ENCODE data around the gene RAC3.

RAC3 gene

GRCh38 chr17:82041144-82041814 is 9.8 kb downstream of the RAC3 start:
- no peak for DNase-seq (ENCODE audit: low read depth)

- no peak for DNase-seq (ENCODE audit: low read depth)
Observed at GRCh38 chr17:82042649-82043048, 11.2 kb downstream of the RAC3 start.

GRCh38 chr17:82043507-82043906 is 12.0 kb downstream of the RAC3 start:
- DNase-seq (ENCODE audit: low read depth): no peak

- DNase-seq (ENCODE audit: low read depth): no peak
Observed at GRCh38 chr17:82045936-82046484, 14.5 kb downstream of the RAC3 start.

GRCh38 chr17:82046903-82047302 is 15.4 kb downstream of the RAC3 start:
- no peak for DNase-seq (ENCODE audit: low read depth)

- no peak for DNase-seq (ENCODE audit: low read depth)
Observed at GRCh38 chr17:82047379-82047778, 15.9 kb downstream of the RAC3 start.

- no peak for DNase-seq (ENCODE audit: low read depth)
Observed at GRCh38 chr17:82047914-82048570, 16.6 kb downstream of the RAC3 start.

GRCh38 chr17:82048571-82048971 is 17.1 kb downstream of the RAC3 start:
- no peak for DNase-seq (ENCODE audit: low read depth)

GRCh38 chr17:82049106-82049505 is 17.6 kb downstream of the RAC3 start:
- DNase-seq (ENCODE audit: low read depth): no peak

- no peak for DNase-seq (ENCODE audit: low read depth)
Observed at GRCh38 chr17:82049521-82049971, 18.1 kb downstream of the RAC3 start.

GRCh38 chr17:82050152-82050760 is 18.8 kb downstream of the RAC3 start:
- no peak for DNase-seq (ENCODE audit: low read depth)

- DNase-seq (ENCODE audit: low read depth): no peak
Observed at GRCh38 chr17:82050761-82051641, 19.5 kb downstream of the RAC3 start.

- peak; percentile 68 for DNase-seq (ENCODE audit: low read depth)
Observed at GRCh38 chr17:82051776-82052637, 20.5 kb downstream of the RAC3 start, which contains the start of the genes GPS1 and RFNG. Gene GPS1, plus strand, starts transcription at chr17:82051898. Its CDS starts 34 bp downstream, at chr17:82051932. Gene RFNG, minus strand, starts transcription at chr17:82051811. Its CDS starts 45 bp downstream, at chr17:82051766.

- no peak for DNase-seq (ENCODE audit: low read depth)
Observed at GRCh38 chr17:82052638-82053059, 21.2 kb downstream of the RAC3 start.

GRCh38 chr17:82053130-82053529 is 21.7 kb downstream of the RAC3 start:
- DNase-seq (ENCODE audit: low read depth): no peak

- no peak for DNase-seq (ENCODE audit: low read depth)
Observed at GRCh38 chr17:82053556-82054263, 22.2 kb downstream of the RAC3 start.

GRCh38 chr17:82054351-82055022 is 23.0 kb downstream of the RAC3 start:
- no peak for DNase-seq (ENCODE audit: low read depth)

GRCh38 chr17:82055023-82055964 is 23.8 kb downstream of the RAC3 start:
- no peak for DNase-seq (ENCODE audit: low read depth)

Measured in stimulated activated CD8-positive, alpha-beta memory T cell treated with anti-CD3 and anti-CD28 coated beads, Interleukin-15, amount 100 ng/mL, for 24 hours (primary cell).